Suprapubic skin (tissue), 4 donors: ENCODE data around the gene ZNF614. TPM values are rescaled to one million over a fixed set of nuclear protein-coding genes. Genes with fewer than 3 reads are reported as not detected.
"Not testable (repeated sequence)": the region's sequence is repeated elsewhere in the genome, so short reads cannot be mapped to it uniquely, and the experiment has no call there.

Source experiments
- DNase-seq, 2 donors: peaks; one replicate each; pipeline ENCODE4 v3.0.0-alpha.2; 2019; ENCODE audit warnings: low spot score in 2 of 2
- H3K27ac ChIP-seq: fragments of 200-600 bp; sonication (generic); one replicate; pipeline ENCODE4 v1.5.1; 2019
- H3K27me3 ChIP-seq: fragments of 200-600 bp; sonication (generic); one replicate; pipeline ENCODE4 v1.5.1; 2019
- H3K36me3 ChIP-seq: fragments of 200-600 bp; sonication (generic); one replicate; pipeline ENCODE4 v1.5.1; 2019
- H3K4me1 ChIP-seq: fragments of 200-600 bp; sonication (generic); one replicate; pipeline ENCODE4 v1.5.1; 2019
- H3K4me3 ChIP-seq: fragments of 200-600 bp; sonication (generic); one replicate; pipeline ENCODE4 v1.5.1; 2019; ENCODE audit warnings: mild to moderate bottlenecking
- H3K9me3 ChIP-seq: fragments of 200-600 bp; sonication (generic); one replicate; pipeline ENCODE4 v1.5.1; 2019
- EP300 ChIP-seq: sonication (generic); formaldehyde crosslinking; IDR thresholded peaks from one replicate; pipeline ENCODE4 v1.6.1; 2017; ENCODE audit warnings: antibody characterized with exemption
- POLR2A ChIP-seq, 2 donors: fragments of 450-650 bp; IDR thresholded peaks; one replicate each; pipeline ENCODE4 v1.6.1; 2017; ENCODE audit warnings: antibody characterized with exemption in 2 of 2, mild to moderate bottlenecking in 2 of 2, moderate library complexity in 2 of 2
- POLR2AphosphoS5 ChIP-seq, 3 donors: sonication (generic); formaldehyde crosslinking; IDR thresholded peaks; one replicate each; pipeline ENCODE4 v1.6.1; 2017; ENCODE audit warnings: antibody characterized with exemption in 3 of 3
- WGBS: methylation state at CpG from one replicate; pipeline ENCODE4 v1.1.5; 2018; 5-methylcytosine and 5-hydroxymethylcytosine counted together
- total RNA-seq, 4 donors: library from RNA; depleted of rRNA; stranded (reverse); fragments of >200 nt; gene quantifications; one replicate each; pipeline ENCODE4 v1.1.0, GENCODE V29; 2016
- TF ChIP-seq, protein P1 (sequence below), 2 donors: fragments of 200-600 bp in 1 of 2; fragments of 450-650 bp in 1 of 2; sonication (generic) in 1 of 2; IDR thresholded peaks; one replicate each; pipeline ENCODE4 v1.5.1; 2016 to 2019; ENCODE audit warnings: antibody characterized with exemption in 2 of 2, mild to moderate bottlenecking in 1 of 2, moderate library complexity in 1 of 2

Gene ZNF614
- total RNA-seq, 4 donors from 2014 or later = 4.1 to 8.5 (median 4.6) TPM

DNA sequence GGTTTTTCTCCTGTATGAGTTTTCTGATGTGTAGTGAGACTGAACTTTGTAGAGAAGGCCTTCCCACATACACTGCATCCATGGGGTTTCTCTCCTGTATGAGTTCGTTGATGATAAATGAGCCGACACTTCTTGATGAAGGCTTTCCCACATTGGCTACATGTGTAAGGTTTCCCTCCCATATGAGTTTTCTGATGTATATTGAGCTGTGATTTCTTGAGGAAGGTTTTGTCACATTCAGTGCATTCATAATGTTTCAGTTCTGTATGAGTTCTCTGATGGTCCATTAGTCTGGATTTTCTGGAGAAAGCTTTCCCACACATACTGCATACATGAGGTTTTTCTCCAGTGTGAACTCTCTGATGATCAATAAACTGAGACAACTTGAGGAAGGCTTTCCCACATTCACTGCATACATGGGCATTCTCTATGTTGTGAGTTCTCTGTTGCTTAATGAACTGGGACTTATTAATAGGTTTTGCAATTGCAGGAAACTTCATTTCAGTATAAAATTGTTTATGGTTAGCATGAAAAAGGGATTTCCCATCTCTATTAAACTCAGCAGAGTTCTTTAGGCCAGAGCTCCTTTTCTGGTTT, 34.0 kb downstream of the ZNF614 start:
- Histone ChIP-seq H3K4me3 (no peak overlapping the region), H3K4me1 (no peaks in the 10 kb centered on the region), H3K9me3 (peaks cover 62% of the 10 kb centered on the region), H3K36me3 (peaks cover 64% of the 10 kb centered on the region), H3K27me3 (no peaks in the 10 kb centered on the region), H3K27ac (no peak overlapping the region)
- TF ChIP-seq, protein P1, sequence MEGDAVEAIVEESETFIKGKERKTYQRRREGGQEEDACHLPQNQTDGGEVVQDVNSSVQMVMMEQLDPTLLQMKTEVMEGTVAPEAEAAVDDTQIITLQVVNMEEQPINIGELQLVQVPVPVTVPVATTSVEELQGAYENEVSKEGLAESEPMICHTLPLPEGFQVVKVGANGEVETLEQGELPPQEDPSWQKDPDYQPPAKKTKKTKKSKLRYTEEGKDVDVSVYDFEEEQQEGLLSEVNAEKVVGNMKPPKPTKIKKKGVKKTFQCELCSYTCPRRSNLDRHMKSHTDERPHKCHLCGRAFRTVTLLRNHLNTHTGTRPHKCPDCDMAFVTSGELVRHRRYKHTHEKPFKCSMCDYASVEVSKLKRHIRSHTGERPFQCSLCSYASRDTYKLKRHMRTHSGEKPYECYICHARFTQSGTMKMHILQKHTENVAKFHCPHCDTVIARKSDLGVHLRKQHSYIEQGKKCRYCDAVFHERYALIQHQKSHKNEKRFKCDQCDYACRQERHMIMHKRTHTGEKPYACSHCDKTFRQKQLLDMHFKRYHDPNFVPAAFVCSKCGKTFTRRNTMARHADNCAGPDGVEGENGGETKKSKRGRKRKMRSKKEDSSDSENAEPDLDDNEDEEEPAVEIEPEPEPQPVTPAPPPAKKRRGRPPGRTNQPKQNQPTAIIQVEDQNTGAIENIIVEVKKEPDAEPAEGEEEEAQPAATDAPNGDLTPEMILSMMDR (IDR thresholded peaks at IDR 0.05) = no peak
- TF ChIP-seq EP300 = no peak
- no peak for TF ChIP-seq POLR2A (IDR thresholded peaks at IDR 0.05)
- no peak for TF ChIP-seq POLR2AphosphoS5 (IDR thresholded peaks at IDR 0.05)
- DNase-seq = no peak
- 100% methylated on average over 2 of the region's 2 CpGs for WGBS

DNA sequence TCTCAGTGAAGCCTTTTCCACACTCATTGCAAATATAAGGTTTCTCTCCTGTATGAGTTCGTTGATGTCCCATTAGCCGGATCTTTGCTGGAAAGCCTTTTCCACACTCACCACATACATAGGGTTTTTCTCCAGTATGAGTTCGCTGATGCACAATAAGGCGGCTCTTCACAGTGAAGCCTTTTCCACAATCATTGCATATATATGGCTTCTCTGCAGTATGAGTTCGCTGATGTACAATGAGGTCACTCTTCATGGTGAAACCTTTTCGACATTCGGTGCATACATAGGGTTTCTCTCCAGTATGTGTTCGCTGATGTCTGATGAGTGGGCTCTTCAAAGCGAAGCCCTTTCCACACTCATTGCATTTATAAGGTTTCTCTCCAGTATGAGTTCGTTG, 34.8 kb downstream of the ZNF614 start:
- Histone ChIP-seq H3K4me3 (no peak overlapping the region), H3K27me3 (no peaks in the 10 kb centered on the region), H3K27ac (no peak overlapping the region), H3K4me1 (no peaks in the 10 kb centered on the region), H3K36me3 (peaks cover 57% of the 10 kb centered on the region), H3K9me3 (peaks cover 61% of the 10 kb centered on the region)
- DNase-seq = no peak
- 97% methylated on average over 10 of the region's 10 CpGs for WGBS
- no peak for TF ChIP-seq EP300
- TF ChIP-seq POLR2A (IDR thresholded peaks at IDR 0.05) = no peak
- no peak for TF ChIP-seq POLR2AphosphoS5 (IDR thresholded peaks at IDR 0.05)
- TF ChIP-seq, protein P1 (IDR thresholded peaks at IDR 0.05) = no peak

DNA sequence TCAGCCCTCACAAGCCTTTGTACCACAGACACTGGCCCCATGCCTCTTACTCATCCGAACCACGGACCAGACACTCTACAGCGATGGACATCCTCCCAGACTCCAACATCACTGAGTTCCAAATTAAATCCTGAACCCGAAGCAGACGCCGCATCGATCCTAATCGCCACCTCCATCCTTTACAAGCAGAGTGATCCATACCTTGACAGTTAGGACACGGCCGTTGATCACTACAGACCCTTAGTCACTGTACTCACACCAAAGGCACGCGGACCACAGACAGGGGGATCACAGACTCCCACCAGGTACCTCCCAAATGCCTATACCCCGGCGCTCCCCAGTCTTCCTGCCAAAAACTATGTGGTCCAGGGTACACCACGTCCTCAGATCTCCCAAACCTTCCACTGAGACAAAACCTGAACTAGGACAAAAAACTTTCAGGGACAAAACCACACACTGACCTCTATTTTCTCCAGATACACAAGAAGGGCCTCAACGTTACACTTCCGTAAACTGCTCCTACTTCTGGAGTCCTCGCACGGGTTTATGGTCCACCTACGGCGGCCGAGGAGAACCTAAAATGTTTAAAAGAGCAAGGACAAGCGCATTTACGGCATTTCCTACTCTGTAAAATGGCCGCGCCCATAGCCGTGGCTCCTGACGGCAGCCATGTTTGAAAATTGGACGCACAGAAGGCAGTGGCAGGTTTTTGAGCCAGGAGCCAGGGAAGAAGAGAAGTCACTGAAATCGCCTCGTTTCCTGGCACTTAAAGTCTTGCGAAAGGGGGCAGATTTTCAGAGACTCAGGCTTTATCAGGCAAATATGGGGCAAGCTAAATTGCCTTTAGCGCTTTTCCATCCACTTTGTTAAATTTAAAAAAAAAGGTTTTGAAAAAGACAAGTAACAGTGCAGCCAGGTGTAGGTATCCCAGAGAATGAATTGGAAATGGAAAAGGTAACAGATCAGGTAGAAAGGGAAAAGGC, 41.6 kb downstream of the ZNF614 start, which contains the start of gene ZNF350:
Gene ZNF350, minus strand, starts transcription at position 532 of the 983 bp plus-strand sequence. CDS start 12,480 bp downstream, outside the sequence.
- H3K9me3 ChIP-seq = peaks cover 32% of the 10 kb centered on the region
- H3K4me3 ChIP-seq = peak within 1 kb of the TSS; percentile 93
- peaks cover 19% of the 10 kb centered on the region for H3K4me1 ChIP-seq
- 2% methylated on average over 33 of the region's 33 CpGs for WGBS
- H3K36me3 ChIP-seq = peaks cover 4% of the 10 kb centered on the region
- H3K27me3 ChIP-seq = no peaks in the 10 kb centered on the region
- TF ChIP-seq POLR2A (IDR thresholded peaks at IDR 0.05) (peak in 1 of 2 donors; percentile 50), POLR2AphosphoS5 (IDR thresholded peaks at IDR 0.05) (peak in 2 of 3 donors; percentile 87 to 97)
- TF ChIP-seq, protein P1 (IDR thresholded peaks at IDR 0.05) = no peak
- DNase-seq = peak; percentile 93
- peak within 1 kb of the TSS; percentile 86 for H3K27ac ChIP-seq

DNA sequence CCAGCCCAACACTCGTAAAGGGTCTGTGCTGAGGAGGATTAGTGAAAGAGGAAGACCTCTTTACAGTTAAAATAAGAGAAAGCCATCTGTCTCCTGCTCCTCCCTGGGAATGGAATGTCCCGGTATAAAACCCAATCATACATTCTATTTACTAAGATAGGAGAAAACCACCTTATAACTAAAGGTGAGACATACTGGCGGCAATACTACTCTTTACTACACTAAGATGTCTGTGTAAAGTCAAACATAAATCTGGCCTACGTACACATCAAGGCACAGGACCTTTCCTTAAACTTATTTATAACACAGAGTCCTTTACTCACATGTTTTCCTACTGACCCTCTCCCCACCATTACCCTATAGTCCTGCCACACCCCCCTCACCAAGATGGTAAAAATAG, 44.8 kb downstream of the ZNF614 start:
- TF ChIP-seq EP300 (no peak), POLR2AphosphoS5 (IDR thresholded peaks at IDR 0.05) (no peak), POLR2A (IDR thresholded peaks at IDR 0.05) (no peak)
- TF ChIP-seq, protein P1 (IDR thresholded peaks at IDR 0.05) = no peak
- Histone ChIP-seq H3K27me3 (no peaks in the 10 kb centered on the region), H3K9me3 (peaks cover 41% of the 10 kb centered on the region), H3K27ac (no peak overlapping the region), H3K4me3 (no peak overlapping the region), H3K36me3 (peaks cover 28% of the 10 kb centered on the region), H3K4me1 (peaks cover 19% of the 10 kb centered on the region)
- DNase-seq = no peak
- WGBS = 90% methylated on average over 4 of the region's 4 CpGs

DNA sequence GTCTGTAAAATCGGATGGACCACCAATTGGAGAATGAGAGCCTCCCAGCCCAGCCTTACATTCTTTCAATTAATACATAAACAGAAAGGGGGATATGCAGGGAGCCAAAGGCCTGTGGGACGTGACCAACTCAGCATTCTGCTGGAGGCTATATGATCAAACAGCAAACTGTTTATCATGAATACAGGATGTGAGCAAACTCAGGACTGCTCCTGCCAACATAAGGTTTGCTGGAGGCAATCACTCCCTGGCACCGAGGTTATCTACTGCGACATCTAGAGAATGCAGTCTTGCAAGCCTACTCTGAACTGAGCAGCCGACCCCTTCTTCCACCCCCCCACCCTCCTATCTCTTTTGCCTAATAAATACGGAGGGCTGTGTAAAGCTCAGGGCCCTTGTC, 47.3 kb downstream of the ZNF614 start:
- Histone ChIP-seq H3K4me1 (peaks cover 11% of the 10 kb centered on the region), H3K9me3 (peaks cover 58% of the 10 kb centered on the region), H3K36me3 (peaks cover 37% of the 10 kb centered on the region)
- H3K27me3 ChIP-seq, H3K4me3 ChIP-seq, DNase-seq, H3K27ac ChIP-seq: not testable (repeated sequence)
- 70% methylated on average over 6 of the region's 6 CpGs for WGBS
